ENCODE results near the gene TSPAN15. TPM values are rescaled to one million over a fixed set of nuclear protein-coding genes. Genes with fewer than 3 reads are reported as not detected.

The TSPAN15 gene
- total RNA-seq, 1 experiment from 2014 or later, result 7.7 TPM

GRCh38 chr10:69469976-69470375, 18.7 kb downstream of the TSPAN15 start:
- peaks cover 10% of the 10 kb centered on the region for H3K27me3 Mint-ChIP-seq (ENCODE audit: low read depth)
- no peak overlapping the region for H3K56ac ChIP-seq (ENCODE audit: insufficient read length, low read depth, low read length)
- H3K27ac ChIP-seq (ENCODE audit: insufficient read length, low read depth, low read length), result no peak overlapping the region
- H3K79me2 ChIP-seq (ENCODE audit: insufficient read depth, low read length), result no peaks in the 10 kb centered on the region
- H2BK5ac ChIP-seq (ENCODE audit: insufficient read length, low read length), result no peak overlapping the region
- H2BK120ac ChIP-seq (ENCODE audit: low read depth, low read length, poor library complexity, severe bottlenecking), result no peak overlapping the region
- no CpG with 5 or more reads among the region's 1 CpG for WGBS (ENCODE audit: extremely low coverage, insufficient read length, low lambda C conversion rate)
- no peaks in the 10 kb centered on the region for H3K27me3 ChIP-seq (ENCODE audit: insufficient read depth, low read length)
- H3K4me3 Mint-ChIP-seq, result no peak overlapping the region
- no peak overlapping the region for H3K4ac ChIP-seq (ENCODE audit: low read depth, low read length)
- H4K5ac ChIP-seq (ENCODE audit: insufficient read length, low read depth, low read length), result no peak overlapping the region
- no peak overlapping the region for H3K14ac ChIP-seq (ENCODE audit: insufficient read depth, low read length)
- H3T11ph ChIP-seq (ENCODE audit: low read length), result no peak overlapping the region
- no peaks in the 10 kb centered on the region for H4K20me1 ChIP-seq (ENCODE audit: control insufficient read depth, insufficient read depth, insufficient read length)
- H3K4me1 Mint-ChIP-seq, result peaks cover 15 to 30% of the 10 kb centered on the region in 2 experiments
- H3K9me3 ChIP-seq (ENCODE audit: control insufficient read depth, low read depth, low read length), result no peaks in the 10 kb centered on the region
- H3K23ac ChIP-seq (ENCODE audit: insufficient read length, low read depth, low read length), result no peak overlapping the region
- no peak overlapping the region for H3K18ac ChIP-seq (ENCODE audit: insufficient read length, low read depth, low read length)
- H2AK5ac ChIP-seq (ENCODE audit: insufficient read length, low read length), result no peak overlapping the region
- no peaks in the 10 kb centered on the region for H3K79me1 ChIP-seq (ENCODE audit: insufficient read depth, low read depth, low read length, poor library complexity, severe bottlenecking)
- peaks cover 3% of the 10 kb centered on the region; the same call in 1 of the 2 replicates for H3K4me1 ChIP-seq (ENCODE audit: insufficient read depth, low read length)
- TF ChIP-seq CTCF (conservative IDR thresholded peaks at IDR 0.05), result no peak
- H3K23me2 ChIP-seq (ENCODE audit: insufficient read length, low read depth, low read length, poor library complexity, severe bottlenecking), result no peaks in the 10 kb centered on the region
- H3K36me3 Mint-ChIP-seq (ENCODE audit: insufficient read depth in 1 of 3, low read depth in 3 of 3), result no peaks in the 10 kb centered on the region
- no peak overlapping the region for H2BK15ac ChIP-seq (ENCODE audit: low read depth, low read length)
- no peak overlapping the region for H4K91ac ChIP-seq (ENCODE audit: insufficient read length, low read depth, low read length)
- no peak for DNase-seq
- no peak overlapping the region for H3K27ac Mint-ChIP-seq
- no peak overlapping the region for H2AFZ ChIP-seq (ENCODE audit: low read length)
- no peak overlapping the region for H2BK20ac ChIP-seq (ENCODE audit: low read depth, low read length, poor library complexity, severe bottlenecking)
- H3K4me2 ChIP-seq (ENCODE audit: insufficient read depth, insufficient read length, low read length), result no peak overlapping the region
- no peak overlapping the region for H4K8ac ChIP-seq (replicated peaks; ENCODE audit: insufficient read length, low read depth, low read length)
- no peaks in the 10 kb centered on the region for H3K9me3 Mint-ChIP-seq
- no peak overlapping the region for H2BK12ac ChIP-seq (ENCODE audit: insufficient read length, low read depth, low read length)
- no peak overlapping the region for H3K9ac ChIP-seq (ENCODE audit: extremely low read depth, insufficient read length, low read length)

All from H9 (cell line).